Tibial artery (tissue), 4 donors: ENCODE measurements around the gene CEP72.

Experiments
- DNase-seq, 2 donors: peaks; one replicate each; pipeline ENCODE4 v3.0.0-alpha.2; 2019
- H3K27ac ChIP-seq, 2 donors: fragments of 200-600 bp; sonication (generic) in 1 of 2; 1 replicate in 1 of 2; 2 replicates in 1 of 2; pipeline ENCODE4 v1.5.1; 2018 to 2019; ENCODE audit warnings: mild to moderate bottlenecking in 1 of 2
- H3K27me3 ChIP-seq, 2 donors: fragments of 200-600 bp; sonication (generic) in 1 of 2; one replicate each; pipeline versions ENCODE4 v1.5.1 to v1.6.0; 2016 to 2019
- H3K36me3 ChIP-seq, 3 donors: fragments of 200-600 bp; sonication (generic) in 2 of 3; one replicate each; pipeline ENCODE4 v1.5.1; 2016 to 2019; ENCODE audit warnings: mild to moderate bottlenecking in 2 of 3
- H3K4me1 ChIP-seq, 4 donors: fragments of 200-600 bp; sonication (generic) in 2 of 4; 1 replicate in 3 of 4; 2 replicates in 1 of 4; pipeline ENCODE4 v1.5.1; 2016 to 2019
- H3K4me3 ChIP-seq, 2 donors: fragments of 200-600 bp; sonication (generic) in 1 of 2; 1 replicate in 1 of 2; 2 replicates in 1 of 2; pipeline ENCODE4 v1.5.1; 2018 to 2019; ENCODE audit warnings: mild to moderate bottlenecking in 2 of 2
- H3K9me3 ChIP-seq, 3 donors: fragments of 200-600 bp; sonication (generic) in 1 of 3; one replicate each; pipeline ENCODE4 v1.5.1; 2016 to 2019
- CTCF ChIP-seq, 2 experiments: fragments of 200-600 bp in 1 of 2; fragments of 450-650 bp in 1 of 2; IDR thresholded peaks; one replicate each; pipeline ENCODE4 v1.5.1; 2017 to 2019; ENCODE audit warnings: antibody characterized with exemption in 2 of 2, mild to moderate bottlenecking in 1 of 2, moderate library complexity in 1 of 2
- intact Hi-C: fragments of 100-400 bp; cut with DNase I; formaldehyde crosslinking; loops from one replicate; pipeline ENCODE4 v1.15.0; 2023; ENCODE audit warnings: low total_unique reads

CEP72 gene

GRCh38 chr5:645421-645820 lies 33.3 kb downstream of the CEP72 start:
- Histone ChIP-seq H3K27ac (no peak overlapping the region), H3K36me3 (peaks cover 7 to 59% (median 18%) of the 10 kb centered on the region in 3 donors), H3K9me3 (no peaks in the 10 kb centered on the region), H3K4me3 (no peak overlapping the region), H3K4me1 (no peaks in the 10 kb centered on the region), H3K27me3 (no peaks in the 10 kb centered on the region)
- intact Hi-C loops: no loop called here
- no peak for TF ChIP-seq CTCF (IDR thresholded peaks at IDR 0.05)
- DNase-seq: no peak

GRCh38 chr5:646396-647201 lies 34.5 kb downstream of the CEP72 start:
- H3K36me3 ChIP-seq: peaks cover 7 to 51% (median 13%) of the 10 kb centered on the region in 3 donors
- DNase-seq: no peak
- no peak for TF ChIP-seq CTCF (IDR thresholded peaks at IDR 0.05)
- H3K27me3 ChIP-seq: no peaks in the 10 kb centered on the region
- H3K4me3 ChIP-seq: no peak overlapping the region
- H3K4me1 ChIP-seq: no peaks in the 10 kb centered on the region
- no peaks in the 10 kb centered on the region for H3K9me3 ChIP-seq
- no peak overlapping the region for H3K27ac ChIP-seq
- intact Hi-C loops: no loop called here

GRCh38 chr5:647311-647710 lies 35.2 kb downstream of the CEP72 start:
- TF ChIP-seq CTCF (IDR thresholded peaks at IDR 0.05): no peak
- Histone ChIP-seq H3K9me3 (no peaks in the 10 kb centered on the region), H3K4me1 (no peaks in the 10 kb centered on the region), H3K27ac (no peak overlapping the region), H3K27me3 (no peaks in the 10 kb centered on the region), H3K36me3 (peaks cover 7 to 54% (median 13%) of the 10 kb centered on the region in 3 donors), H3K4me3 (no peak overlapping the region)
- intact Hi-C loops: no loop called here
- DNase-seq: no peak

GRCh38 chr5:647727-648126 lies 35.6 kb downstream of the CEP72 start:
- Histone ChIP-seq H3K4me3 (no peak overlapping the region), H3K9me3 (no peaks in the 10 kb centered on the region), H3K36me3 (peaks cover 7 to 53% (median 13%) of the 10 kb centered on the region in 3 donors), H3K27ac (no peak overlapping the region), H3K4me1 (no peaks in the 10 kb centered on the region), H3K27me3 (no peaks in the 10 kb centered on the region)
- intact Hi-C loops: no loop called here
- no peak for TF ChIP-seq CTCF (IDR thresholded peaks at IDR 0.05)
- DNase-seq: no peak

- peaks cover 0 to 3% (median 0%) of the 10 kb centered on the region in 3 donors for H3K9me3 ChIP-seq
- no peak overlapping the region for H3K4me3 ChIP-seq
- intact Hi-C loops: no loop called here
- H3K36me3 ChIP-seq: peaks cover 7 to 36% (median 9%) of the 10 kb centered on the region in 3 donors
- H3K27ac ChIP-seq: no peak overlapping the region
- no peaks in the 10 kb centered on the region for H3K4me1 ChIP-seq
- no peak for TF ChIP-seq CTCF (IDR thresholded peaks at IDR 0.05)
- no peaks in the 10 kb centered on the region for H3K27me3 ChIP-seq
- no peak for DNase-seq
Observed at GRCh38 chr5:651296-652022, 39.3 kb downstream of the CEP72 start.
